A549 (cell line): Measurements from ENCODE around the gene MRPL36. TPM values are rescaled to one million over a fixed set of nuclear protein-coding genes. Genes with fewer than 3 reads are reported as not detected.

Experiments
- ATAC-seq, 2 experiments: fragments of 200-7000 bp in 1 of 2; fragments of >200 bp in 1 of 2; cut with Nextera tagmentation in 1 of 2; cut with Tn5 transposase in 1 of 2; 3 replicates each; pipeline versions ENCODE4 v1.8.0 to v1.9.1; 2018 to 2020; ENCODE audit warnings: mild to moderate bottlenecking in 1 of 2, moderate library complexity in 1 of 2
- CTCF ChIA-PET: fragments of 300-600 bp; sonication (Branson Sonifier 250); formaldehyde crosslinking; extraction: SDS; loops from one replicate; lab custom pipeline; 2021; ENCODE audit warnings: antibody characterized with exemption, inconsistent platforms; lab: Yijun Ruan, JAX
- POLR2A ChIA-PET: fragments of 350-600 bp; formaldehyde crosslinking; extraction: SDS; loops from one replicate; lab custom pipeline; 2021; ENCODE audit warnings: antibody characterized with exemption, inconsistent platforms; lab: Yijun Ruan, JAX
- DNase-seq, 2 experiments: peaks; one replicate each; pipeline versions ENCODE4 v3.0.0 to v3.0.0-alpha.2; 2011 to 2016; ENCODE audit warnings: low read depth in 1 of 2, low spot score in 1 of 2
- FAIRE-seq: peaks from 2 replicates; lab custom pipeline; 2011; peaks lifted over from hg19 to GRCh38; lab: Jason Lieb, UNC
- H3K27ac ChIP-seq, 2 experiments: fragments of >200 bp; sonication (Bioruptor Twin); formaldehyde crosslinking; 3 replicates each; pipeline ENCODE4 v1.5.1; 2016 to 2017
- H3K4me1 ChIP-seq: fragments of >200 bp; sonication (Bioruptor Twin); formaldehyde crosslinking; 3 replicates; pipeline ENCODE4 v1.6.1; 2016
- H3K4me2 ChIP-seq: fragments of >200 bp; sonication (Bioruptor Twin); formaldehyde crosslinking; 3 replicates; pipeline ENCODE4 v1.6.1; 2016
- H3K4me3 ChIP-seq: fragments of >200 bp; sonication (Bioruptor Twin); formaldehyde crosslinking; 3 replicates; pipeline ENCODE4 v1.5.1; 2016
- H3K9me3 ChIP-seq: fragments of >200 bp; sonication (Bioruptor Twin); formaldehyde crosslinking; 3 replicates; pipeline ENCODE4 v1.6.1; 2016
- ATOH8 ChIP-seq: fragments of 250-450 bp; sonication (Bioruptor Pico); IDR thresholded peaks from 2 replicates; pipeline ENCODE4 v1.5.0; 2020; ENCODE audit warnings: low read depth, mild to moderate bottlenecking, moderate library complexity
- BCL3 ChIP-seq: fragments of >200 bp; sonication (Bioruptor Twin); formaldehyde crosslinking; IDR thresholded peaks from 3 replicates; pipeline ENCODE4 v1.6.1; 2016
- CBX8 ChIP-seq: fragments of 200-600 bp; sonication (generic); IDR thresholded peaks from 2 replicates; pipeline ENCODE4 v1.6.1; 2016
- CEBPB ChIP-seq, 2 experiments: fragments of >200 bp in 1 of 2; sonication (Bioruptor Twin) in 1 of 2; formaldehyde crosslinking in 1 of 2; IDR thresholded peaks; 2 replicates each; pipeline ENCODE4 v1.6.1; 2012 to 2016
- CHD2 ChIP-seq: fragments of 150-350 bp; IDR thresholded peaks from 2 replicates; pipeline ENCODE4 v1.6.1; 2014; ENCODE audit warnings: low read length; ENCODE audit not compliant: partially characterized antibody
- E2F6 ChIP-seq: IDR thresholded peaks from 2 replicates; pipeline ENCODE4 v1.6.1; 2012; ENCODE audit warnings: low read depth, borderline replicate concordance
- EHF ChIP-seq: fragments of 250-450 bp; sonication (Bioruptor Pico); IDR thresholded peaks from 2 replicates; pipeline ENCODE4 v1.5.0; 2020; ENCODE audit warnings: mild to moderate bottlenecking
- EP300 ChIP-seq, 2 experiments: fragments of >200 bp; sonication (Bioruptor Twin); formaldehyde crosslinking; IDR thresholded peaks; 2 replicates in 1 of 2; 3 replicates in 1 of 2; pipeline ENCODE4 v1.6.1; 2016 to 2017
- FOSB ChIP-seq: fragments of 250-450 bp; sonication (Bioruptor Pico); IDR thresholded peaks from 2 replicates; pipeline ENCODE4 v1.5.0; 2020; ENCODE audit warnings: mild to moderate bottlenecking, moderate library complexity
- FOXS1 ChIP-seq: fragments of 250-450 bp; sonication (Bioruptor Pico); IDR thresholded peaks from 2 replicates; pipeline ENCODE4 v1.5.0; 2020; ENCODE audit warnings: mild to moderate bottlenecking, moderate library complexity
- GATA3 ChIP-seq: IDR thresholded peaks from 2 replicates; pipeline ENCODE4 v1.6.1; 2012; ENCODE audit warnings: borderline replicate concordance
- HMGXB4 ChIP-seq: fragments of 250-450 bp; sonication (Bioruptor Pico); IDR thresholded peaks from 2 replicates; pipeline ENCODE4 v1.5.0; 2021; ENCODE audit warnings: mild to moderate bottlenecking, moderate library complexity, borderline replicate concordance
- HOXA7 ChIP-seq: fragments of 250-450 bp; sonication (Bioruptor Pico); IDR thresholded peaks from 2 replicates; pipeline ENCODE4 v1.5.0; 2020; ENCODE audit warnings: mild to moderate bottlenecking, moderate library complexity
- JUN ChIP-seq, 2 experiments: fragments of >200 bp; sonication (Bioruptor Twin); formaldehyde crosslinking; IDR thresholded peaks; 2 replicates in 1 of 2; 3 replicates in 1 of 2; pipeline ENCODE4 v1.6.1; 2016 to 2017
- KDM1A ChIP-seq: fragments of 200-600 bp; sonication (generic); IDR thresholded peaks from 2 replicates; pipeline ENCODE4 v1.6.1; 2016; ENCODE audit warnings: low read depth, mild to moderate bottlenecking
- KDM5A ChIP-seq: fragments of 200-600 bp; sonication (generic); IDR thresholded peaks from 2 replicates; pipeline ENCODE4 v1.6.1; 2016; ENCODE audit warnings: antibody characterized with exemption, mild to moderate bottlenecking
- MYC ChIP-seq: IDR thresholded peaks from 2 replicates; pipeline ENCODE4 v1.6.1; 2012; ENCODE audit warnings: mild to moderate bottlenecking, inconsistent platforms, low read length, improper control_type of control experiment, borderline replicate concordance
- PBX3 ChIP-seq: IDR thresholded peaks from 2 replicates; pipeline ENCODE4 v1.6.1; 2012
- POLR2A ChIP-seq: IDR thresholded peaks from 2 replicates; pipeline ENCODE4 v1.6.1; 2012; ENCODE audit warnings: mild to moderate bottlenecking, low read length
- RARB ChIP-seq: fragments of 250-450 bp; sonication (Bioruptor Pico); IDR thresholded peaks from 2 replicates; pipeline ENCODE4 v1.8.0; 2021; ENCODE audit warnings: mild to moderate bottlenecking, moderate library complexity
- RFX5 ChIP-seq: fragments of 450-650 bp; IDR thresholded peaks from 2 replicates; pipeline ENCODE4 v1.7.1; 2014; ENCODE audit warnings: antibody characterized with exemption, mild to moderate bottlenecking, moderate library complexity
- RNF2 ChIP-seq: fragments of 200-600 bp; sonication (generic); IDR thresholded peaks from 2 replicates; pipeline ENCODE4 v1.6.1; 2016; ENCODE audit warnings: low read depth, mild to moderate bottlenecking, antibody characterized with exemption, moderate library complexity, borderline replicate concordance
- TFCP2L1 ChIP-seq: fragments of 250-450 bp; sonication (Bioruptor Pico); IDR thresholded peaks from 2 replicates; pipeline ENCODE4 v1.5.0; 2021; ENCODE audit warnings: mild to moderate bottlenecking
- ZFP36 ChIP-seq: fragments of 450-650 bp; IDR thresholded peaks from 2 replicates; pipeline ENCODE4 v1.6.1; 2014; ENCODE audit warnings: borderline replicate concordance; ENCODE audit not compliant: partially characterized antibody
- WGBS: methylation state at CpG from one replicate; pipeline ENCODE4 v1.1.6; 2017; ENCODE audit errors: missing lambda C conversion rate; 5-methylcytosine and 5-hydroxymethylcytosine counted together
- polyA plus RNA-seq, 4 experiments: library from polyadenylated mRNA; depleted of rRNA in 3 of 4; stranded (reverse); fragments of >200 nt; fragmentation: RNase III in 1 of 4; extraction: RNeasy Plus Mini Kit Qiagen cat#74134 plus additional on column Dnase treatment in 1 of 4; gene quantifications; 2 replicates in 3 of 4; 3 replicates in 1 of 4; pipeline ENCODE4 v1.2.3, GENCODE V29; 2011 to 2017

Gene MRPL36
- polyA plus RNA-seq, 2 of the 4 experiments (the other 2 are of a cell fraction) = 114 to 127 TPM

- 17% methylated on average over 3 of the region's 3 CpGs for WGBS
- DNase-seq (no peak), ATAC-seq (no peak), FAIRE-seq (no peak)
- Histone ChIP-seq H3K9me3 (no peaks in the 10 kb centered on the region), H3K27ac (no peak overlapping the region), H3K4me3 (no peak overlapping the region), H3K4me1 (no peaks in the 10 kb centered on the region), H3K4me2 (no peak overlapping the region)
- CTCF ChIA-PET = no interaction called here
- TF ChIP-seq PBX3 (no peak), RARB (CRISPR knock-in tag) (no peak), RNF2 (no peak), CHD2 (no peak), TFCP2L1 (CRISPR knock-in tag) (no peak), EHF (CRISPR knock-in tag) (no peak), GATA3 (no peak), CBX8 (no peak), E2F6 (no peak), ATOH8 (no peak), FOXS1 (no peak)
- POLR2A ChIA-PET = no interaction called here
Observed at GRCh38 chr5:1758574-1758973, 41.1 kb downstream of the MRPL36 start.

GRCh38 chr5:1757511-1757910 is 42.1 kb downstream of the MRPL36 start:
- WGBS = 30% methylated on average over 8 of the region's 10 CpGs
- H3K4me1 ChIP-seq = no peaks in the 10 kb centered on the region
- ChIA-PET CTCF (no interaction called here), POLR2A (no interaction called here)
- no peak for TF ChIP-seq JUN (IDR thresholded peaks at IDR 0.05)
- no peak for TF ChIP-seq EP300 (IDR thresholded peaks at IDR 0.05)
- no peak for TF ChIP-seq POLR2A
- no peak for TF ChIP-seq RFX5
- no peak for TF ChIP-seq ZFP36
- no peak for TF ChIP-seq FOSB (CRISPR knock-in tag)
- TF ChIP-seq KDM5A = no peak
- no peak for TF ChIP-seq HMGXB4 (CRISPR knock-in tag)
- no peak for TF ChIP-seq TFCP2L1 (CRISPR knock-in tag)
- TF ChIP-seq KDM1A = no peak
- TF ChIP-seq BCL3 = no peak
- TF ChIP-seq CEBPB (IDR thresholded peaks at IDR 0.05) = no peak
- TF ChIP-seq MYC = no peak
- no peak for TF ChIP-seq GATA3
- no peak for TF ChIP-seq HOXA7 (CRISPR knock-in tag)
- H3K9me3 ChIP-seq = no peaks in the 10 kb centered on the region
- DNase-seq (no peak), ATAC-seq (no peak), FAIRE-seq (no peak)
- no peak overlapping the region for H3K4me2 ChIP-seq
- no peak overlapping the region for H3K4me3 ChIP-seq
- H3K27ac ChIP-seq = no peak overlapping the region
